IMR-90 (cell line): ENCODE results near the gene HIGD2B.

Experiments
- BHLHE40 ChIP-seq: fragments of 150-350 bp; IDR thresholded peaks from 2 replicates; pipeline ENCODE4 v1.6.1; 2016; ENCODE audit warnings: mild to moderate bottlenecking, low read depth, low read length
- CEBPB ChIP-seq: IDR thresholded peaks from 2 replicates; pipeline ENCODE4 v1.6.1; 2012; ENCODE audit warnings: low read depth, low read length, improper control_type of control experiment
- CTCF ChIP-seq: conservative IDR thresholded peaks from 2 replicates; pipeline ENCODE4 v1.5.1; 2012; ENCODE audit warnings: mild to moderate bottlenecking, low read depth, low read length, improper control_type of control experiment
- ELK1 ChIP-seq: fragments of 150-350 bp; IDR thresholded peaks from 2 replicates; pipeline ENCODE4 v1.6.1; 2016; ENCODE audit warnings: low read depth, mild to moderate bottlenecking, low read length, moderate library complexity, borderline replicate concordance
- MAFK ChIP-seq: IDR thresholded peaks from 2 replicates; pipeline ENCODE4 v1.6.1; 2012; ENCODE audit warnings: low read depth, low read length, improper control_type of control experiment
- MXI1 ChIP-seq: IDR thresholded peaks from 2 replicates; pipeline ENCODE4 v1.6.1; 2012; ENCODE audit warnings: low read depth, mild to moderate bottlenecking, low read length, moderate library complexity, borderline replicate concordance
- NFE2L2 ChIP-seq: fragments of 150-350 bp; IDR thresholded peaks from 2 replicates; pipeline ENCODE4 v1.6.1; 2016; ENCODE audit warnings: low read depth, mild to moderate bottlenecking, low read length
- POLR2A ChIP-seq: IDR thresholded peaks from 2 replicates; pipeline ENCODE4 v1.6.1; 2012; ENCODE audit warnings: mild to moderate bottlenecking, low read depth, low read length

DNA sequence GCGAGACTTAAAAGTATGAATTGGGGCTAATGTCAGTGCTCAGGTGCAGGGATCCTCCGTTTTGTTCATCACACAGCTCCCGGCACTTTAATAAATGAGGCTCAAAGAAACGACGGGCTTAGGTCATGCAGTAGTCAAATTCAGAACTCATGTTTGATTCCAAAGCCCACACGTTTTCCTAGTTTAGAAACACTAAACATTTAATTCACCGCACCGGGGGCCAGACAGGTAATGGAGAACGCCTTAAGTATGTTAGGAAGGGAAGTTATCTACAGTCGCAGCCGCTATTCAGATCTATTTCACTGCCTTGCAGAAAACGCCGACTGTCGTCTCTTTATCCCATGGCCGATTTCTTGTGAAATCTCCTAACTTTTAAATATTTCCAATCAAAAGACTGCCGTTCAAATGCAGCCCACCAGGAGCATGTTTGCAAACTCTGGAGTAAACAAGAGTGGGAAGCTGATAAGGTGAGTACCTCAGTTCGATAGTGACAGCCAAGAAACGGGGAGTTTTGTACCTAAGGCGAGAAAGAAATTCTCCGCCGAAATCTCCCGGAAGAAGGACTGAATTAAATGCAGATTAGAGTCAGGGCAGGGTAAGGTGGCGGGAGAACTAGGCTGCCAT is 569 bp downstream of the HIGD2B start:
- TF ChIP-seq CTCF (no peak), NFE2L2 (no peak), MXI1 (no peak), POLR2A (no peak), ELK1 (no peak), MAFK (no peak), CEBPB (no peak), BHLHE40 (no peak)
